A375 (cell line): ENCODE measurements around the gene CAPS. TPM values are rescaled to one million over a fixed set of nuclear protein-coding genes. Genes with fewer than 3 reads are reported as not detected.

Experiments used
- total RNA-seq: library from RNA; depleted of rRNA; stranded (reverse); fragments of >200 nt; shearing (Covaris generic); gene quantifications from 2 replicates; pipeline ENCODE4 v1.2.3, GENCODE V29; 2014; rRNA removed

Gene CAPS
- total RNA-seq: 185 and 250 TPM in 2 replicates

GRCh38 chr19:5913739-5914357 lies at the start of gene CAPS:
Gene CAPS, plus strand, starts transcription at chr19:5914254. Its CDS starts 153 bp downstream, at chr19:5914407.

DNA sequence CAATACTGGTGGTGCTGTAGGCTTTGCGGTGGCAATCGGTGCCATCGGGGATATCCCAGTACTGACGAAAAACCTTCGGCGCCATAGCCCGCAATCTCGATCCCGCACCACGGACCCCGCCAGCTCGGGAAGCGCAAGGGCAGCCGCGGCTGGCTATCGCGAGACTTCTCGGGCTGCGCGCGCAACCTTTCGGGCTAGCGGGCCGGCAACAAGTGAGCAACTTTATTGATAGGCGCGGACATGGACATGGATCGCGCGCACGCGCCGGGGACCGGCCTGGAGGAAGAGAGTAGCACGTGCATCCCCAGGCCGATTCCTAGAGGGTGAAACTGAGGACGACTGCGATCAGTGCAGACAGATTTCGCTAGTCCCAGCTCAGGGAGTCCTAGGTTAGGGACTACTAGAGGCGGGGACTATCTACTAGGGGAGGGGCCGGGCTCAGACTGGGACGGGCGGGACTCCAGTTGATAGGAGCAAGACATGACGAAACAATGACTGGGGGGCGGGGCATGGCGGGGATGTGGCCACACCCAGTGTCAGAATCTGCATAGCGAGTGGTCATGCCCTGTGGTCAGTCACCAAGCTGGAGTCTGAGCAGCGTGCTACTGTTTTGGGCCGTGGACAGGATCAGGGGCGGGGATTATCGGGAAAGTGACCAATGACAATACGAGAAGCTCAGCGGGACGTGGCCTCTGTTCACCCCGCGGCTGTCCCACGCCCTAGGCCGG lies 10.3 kb upstream of the CAPS start, which contains the start of gene NDUFA11:
Gene NDUFA11 (minus strand): TSS at position 167 of the 728 bp plus-strand sequence. CDS start 82 bp downstream, at position 85.

GRCh38 chr19:5904352-5905113 lies 9.5 kb upstream of the CAPS start, which contains the start of gene VMAC:
Gene VMAC, plus strand, starts transcription at chr19:5904872. Its CDS starts 19 bp downstream, at chr19:5904891.

Other genes with a start within 250 kb of the CAPS start
- gene MICOS13, start 233.7 kb upstream of the CAPS start, total RNA-seq: 232 and 245 TPM in 2 replicates
- 46.2 and 46.3 TPM in 2 replicates for gene HSD11B1L, start 233.2 kb upstream of the CAPS start, total RNA-seq
- gene RPL36, start 224.0 kb upstream of the CAPS start, total RNA-seq: 2,537 and 2,543 TPM in 2 replicates
- 306 and 350 TPM in 2 replicates for gene LONP1, start 194.1 kb upstream of the CAPS start, total RNA-seq
- not detected in 2 replicates for gene CATSPERD, start 193.6 kb upstream of the CAPS start, total RNA-seq
- 6.8 and 10.4 TPM in 2 replicates for gene PRR22, start 129.5 kb upstream of the CAPS start, total RNA-seq
- gene DUS3L, start 123.1 kb upstream of the CAPS start, total RNA-seq: 102 and 105 TPM in 2 replicates
- gene NRTN, start 109.2 kb upstream of the CAPS start, total RNA-seq: 1.1 and 1.2 TPM in 2 replicates
- not detected in 2 replicates for gene FUT6, start 74.6 kb upstream of the CAPS start, total RNA-seq
- 0.11 TPM in 1 of 2 replicates, not detected in the other for gene FUT3, start 62.8 kb upstream of the CAPS start, total RNA-seq
- 0.11 TPM in 2 replicates for gene FUT5, start 43.7 kb upstream of the CAPS start, total RNA-seq
- gene NDUFA11, start 10.5 kb upstream of the CAPS start, total RNA-seq: 279 and 320 TPM in 2 replicates
- gene VMAC, start 9.4 kb upstream of the CAPS start, total RNA-seq: 9.8 and 11.0 TPM in 2 replicates
- gene RANBP3, start 63.9 kb downstream of the CAPS start, total RNA-seq: 70.4 and 71.6 TPM in 2 replicates
- gene RFX2, start 196.2 kb downstream of the CAPS start, total RNA-seq: 4.9 and 5.6 TPM in 2 replicates
- gene ACSBG2, start 221.4 kb downstream of the CAPS start, total RNA-seq: 0.19 TPM in 1 of 2 replicates, not detected in the other